ENCODE measurements around the gene SCN9A.

The SCN9A gene

GRCh38 chr2:166329465-166329864 lies 46.3 kb downstream of the SCN9A start:
- H3K27me3 ChIP-seq (ENCODE audit: control insufficient read depth, low read length): no peaks in the 10 kb centered on the region
- no peaks in the 10 kb centered on the region for H3K9me2 ChIP-seq (replicated peaks; ENCODE audit: control insufficient read depth, low read length)
- H3F3A ChIP-seq (ENCODE audit: control insufficient read depth, insufficient read depth): no peaks in the 10 kb centered on the region
- H3K36me3 ChIP-seq (ENCODE audit: control insufficient read depth, low read length): no peaks in the 10 kb centered on the region
- H3K4me2 ChIP-seq (ENCODE audit: low read length): no peak overlapping the region
- H3K9me3 ChIP-seq (ENCODE audit: control insufficient read depth, insufficient read depth, low read length): no peaks in the 10 kb centered on the region
- H3K79me2 ChIP-seq (ENCODE audit: control insufficient read depth, low read length): no peaks in the 10 kb centered on the region
- H3K27ac ChIP-seq (ENCODE audit: low read depth, low read length): no peak overlapping the region
- H3K4me3 ChIP-seq (ENCODE audit: low read length): no peak overlapping the region
- H4K20me1 ChIP-seq (ENCODE audit: control insufficient read depth, insufficient read depth, low read depth, low read length): no peaks in the 10 kb centered on the region
- H3K4me1 ChIP-seq (ENCODE audit: control insufficient read depth, low read length): no peaks in the 10 kb centered on the region
- TF ChIP-seq CTCF (IDR thresholded peaks at IDR 0.05; ENCODE audit: low read depth, low read length, poor library complexity, severe bottlenecking): no peak
- TF ChIP-seq EZH2phosphoT487 (IDR thresholded peaks at IDR 0.05; ENCODE audit: borderline replicate concordance, low read length): no peak

GRCh38 chr2:166328147-166328546 lies 47.6 kb downstream of the SCN9A start:
- H3K79me2 ChIP-seq (ENCODE audit: control insufficient read depth, low read length): no peaks in the 10 kb centered on the region
- no peaks in the 10 kb centered on the region for H3K27me3 ChIP-seq (ENCODE audit: control insufficient read depth, low read length)
- no peak for TF ChIP-seq CTCF (IDR thresholded peaks at IDR 0.05; ENCODE audit: low read depth, low read length, poor library complexity, severe bottlenecking)
- no peak for TF ChIP-seq EZH2phosphoT487 (IDR thresholded peaks at IDR 0.05; ENCODE audit: borderline replicate concordance, low read length)
- H3K9me3 ChIP-seq (ENCODE audit: control insufficient read depth, insufficient read depth, low read length): no peaks in the 10 kb centered on the region
- no peak overlapping the region for H3K4me3 ChIP-seq (ENCODE audit: low read length)
- H3K27ac ChIP-seq (ENCODE audit: low read depth, low read length): no peak overlapping the region
- no peaks in the 10 kb centered on the region for H3K4me1 ChIP-seq (ENCODE audit: control insufficient read depth, low read length)
- no peaks in the 10 kb centered on the region for H3K36me3 ChIP-seq (ENCODE audit: control insufficient read depth, low read length)
- no peaks in the 10 kb centered on the region for H3K9me2 ChIP-seq (replicated peaks; ENCODE audit: control insufficient read depth, low read length)
- no peak overlapping the region for H3K4me2 ChIP-seq (ENCODE audit: low read length)
- H3F3A ChIP-seq (ENCODE audit: control insufficient read depth, insufficient read depth): no peaks in the 10 kb centered on the region
- no peaks in the 10 kb centered on the region for H4K20me1 ChIP-seq (ENCODE audit: control insufficient read depth, insufficient read depth, low read depth, low read length)

- H3K9me3 ChIP-seq (ENCODE audit: control insufficient read depth, insufficient read depth, low read length): no peaks in the 10 kb centered on the region
- H4K20me1 ChIP-seq (ENCODE audit: control insufficient read depth, insufficient read depth, low read depth, low read length): no peaks in the 10 kb centered on the region
- no peaks in the 10 kb centered on the region for H3K36me3 ChIP-seq (ENCODE audit: control insufficient read depth, low read length)
- no peak overlapping the region for H3K27ac ChIP-seq (ENCODE audit: low read depth, low read length)
- H3F3A ChIP-seq (ENCODE audit: control insufficient read depth, insufficient read depth): no peaks in the 10 kb centered on the region
- H3K4me3 ChIP-seq (ENCODE audit: low read length): no peak overlapping the region
- no peaks in the 10 kb centered on the region for H3K79me2 ChIP-seq (ENCODE audit: control insufficient read depth, low read length)
- TF ChIP-seq CTCF (IDR thresholded peaks at IDR 0.05; ENCODE audit: low read depth, low read length, poor library complexity, severe bottlenecking) (no peak), EZH2phosphoT487 (IDR thresholded peaks at IDR 0.05; ENCODE audit: borderline replicate concordance, low read length) (no peak)
- H3K27me3 ChIP-seq (ENCODE audit: control insufficient read depth, low read length): no peaks in the 10 kb centered on the region
- no peaks in the 10 kb centered on the region for H3K9me2 ChIP-seq (replicated peaks; ENCODE audit: control insufficient read depth, low read length)
- no peaks in the 10 kb centered on the region for H3K4me1 ChIP-seq (ENCODE audit: control insufficient read depth, low read length)
- no peak overlapping the region for H3K4me2 ChIP-seq (ENCODE audit: low read length)
Observed at GRCh38 chr2:166321076-166321475, 54.7 kb downstream of the SCN9A start.
